ENCODE measurements around the gene TMEM154. TPM values are rescaled to one million over a fixed set of nuclear protein-coding genes. Genes with fewer than 3 reads are reported as not detected.

Gene TMEM154
- total RNA-seq, 2 experiments from 2014 or later: 13.6 to 16.7 TPM

DNA sequence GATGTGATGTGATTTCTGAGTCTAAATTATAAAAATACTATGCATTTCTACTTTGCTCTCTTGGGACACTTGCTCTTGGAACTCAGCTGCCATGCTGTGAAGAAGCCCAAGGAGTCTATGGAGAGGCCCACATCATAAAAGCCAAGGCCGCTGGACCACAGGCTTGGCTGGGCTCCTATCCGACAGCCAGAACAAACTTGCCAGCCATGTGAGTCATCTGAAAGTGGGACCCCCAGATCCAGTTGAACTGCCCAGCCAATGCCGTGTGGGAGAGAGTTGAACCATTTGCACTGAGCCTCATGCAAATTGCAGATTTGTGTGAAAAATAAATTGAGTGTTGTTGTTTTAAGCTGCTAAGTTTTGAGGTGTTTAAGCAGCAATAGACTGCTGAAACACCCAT lies 60.2 kb downstream of the TMEM154 start:
- Histone ChIP-seq H3K4me1 (ENCODE audit: insufficient read depth, low read length) (no peaks in the 10 kb centered on the region), H3K36me3 (ENCODE audit: insufficient read depth, low read length) (no peaks in the 10 kb centered on the region), H3K9me3 (ENCODE audit: control insufficient read depth in 1 of 2, insufficient read depth in 1 of 2, low read length in 2 of 2) (no peaks in the 10 kb centered on the region), H3K27ac (ENCODE audit: low read depth in 1 of 2, low read length in 2 of 2) (no peak overlapping the region), H3K27me3 (ENCODE audit: control insufficient read depth in 1 of 2, insufficient read depth in 2 of 2, low read length in 2 of 2) (peaks cover 0 to 4% of the 10 kb centered on the region in 2 experiments), H3K4me3 (ENCODE audit: low read length) (no peak overlapping the region)
- TF ChIP-seq CTCF (IDR thresholded peaks at IDR 0.05): no peak
- Mint-ChIP-seq H3K9me3 (no peaks in the 10 kb centered on the region), H3K4me1 (ENCODE audit: low read depth) (peaks cover 4% of the 10 kb centered on the region), H3K36me3 (ENCODE audit: low read depth) (no peaks in the 10 kb centered on the region), H3K27me3 (peaks cover 8% of the 10 kb centered on the region), H3K4me3 (no peak overlapping the region), H3K27ac (no peak overlapping the region)
- intact Hi-C loops (cut with DNase I, micrococcal nuclease): no loop called here
- ChIA-PET POLR2A (no interaction called here), CTCF (no interaction called here)
- no peak for DNase-seq
- ATAC-seq (ENCODE audit: poor library complexity): no peak

GRCh38 chr4:152618971-152619370 lies 60.8 kb downstream of the TMEM154 start:
- Mint-ChIP-seq H3K27ac (no peak overlapping the region), H3K9me3 (no peaks in the 10 kb centered on the region), H3K36me3 (ENCODE audit: low read depth) (no peaks in the 10 kb centered on the region), H3K4me3 (no peak overlapping the region), H3K4me1 (ENCODE audit: low read depth) (peaks cover 4% of the 10 kb centered on the region), H3K27me3 (peaks cover 8% of the 10 kb centered on the region)
- Histone ChIP-seq H3K27ac (ENCODE audit: low read depth in 1 of 2, low read length in 2 of 2) (no peak overlapping the region), H3K27me3 (ENCODE audit: control insufficient read depth in 1 of 2, insufficient read depth in 2 of 2, low read length in 2 of 2) (peaks cover 0 to 4% of the 10 kb centered on the region in 2 experiments), H3K9me3 (ENCODE audit: control insufficient read depth in 1 of 2, insufficient read depth in 1 of 2, low read length in 2 of 2) (no peaks in the 10 kb centered on the region), H3K4me3 (ENCODE audit: low read length) (no peak overlapping the region), H3K4me1 (ENCODE audit: insufficient read depth, low read length) (no peaks in the 10 kb centered on the region), H3K36me3 (ENCODE audit: insufficient read depth, low read length) (no peaks in the 10 kb centered on the region)
- intact Hi-C loops (cut with DNase I, micrococcal nuclease): no loop called here
- no peak for DNase-seq
- POLR2A ChIA-PET: no interaction called here
- TF ChIP-seq CTCF (IDR thresholded peaks at IDR 0.05): no peak
- CTCF ChIA-PET: no interaction called here
- ATAC-seq (ENCODE audit: poor library complexity): no peak

GRCh38 chr4:152616804-152617203 lies 63.0 kb downstream of the TMEM154 start:
- H3K36me3 ChIP-seq (ENCODE audit: insufficient read depth, low read length): no peaks in the 10 kb centered on the region
- ATAC-seq (ENCODE audit: poor library complexity) (no peak), DNase-seq (no peak)
- POLR2A ChIA-PET: interaction anchor here (0.5 kb wide), 1 partner anchor 146 kb away, joined by 3 read pairs; no protein-coding TSS in a partner anchor
- no peak overlapping the region for H3K4me3 ChIP-seq (ENCODE audit: low read length)
- intact Hi-C loops (cut with DNase I, micrococcal nuclease): no loop called here
- no peaks in the 10 kb centered on the region for H3K4me1 ChIP-seq (ENCODE audit: insufficient read depth, low read length)
- peaks cover 4% of the 10 kb centered on the region for H3K4me1 Mint-ChIP-seq (ENCODE audit: low read depth)
- H3K27ac ChIP-seq (ENCODE audit: low read depth in 1 of 2, low read length in 2 of 2): no peak overlapping the region
- no peak overlapping the region for H3K4me3 Mint-ChIP-seq
- H3K36me3 Mint-ChIP-seq (ENCODE audit: low read depth): no peaks in the 10 kb centered on the region
- CTCF ChIA-PET: no interaction called here
- H3K9me3 Mint-ChIP-seq: no peaks in the 10 kb centered on the region
- H3K27me3 Mint-ChIP-seq: peaks cover 13% of the 10 kb centered on the region
- H3K27ac Mint-ChIP-seq: no peak overlapping the region
- no peak for TF ChIP-seq CTCF (IDR thresholded peaks at IDR 0.05)
- peaks cover 0 to 4% of the 10 kb centered on the region in 2 experiments for H3K27me3 ChIP-seq (ENCODE audit: control insufficient read depth in 1 of 2, insufficient read depth in 2 of 2, low read length in 2 of 2)
- no peaks in the 10 kb centered on the region for H3K9me3 ChIP-seq (ENCODE audit: control insufficient read depth in 1 of 2, insufficient read depth in 1 of 2, low read length in 2 of 2)
